Neural cell (in vitro differentiated cells): Measurements from ENCODE around the gene CENPX.

Experiments
- CTCF ChIP-seq: fragments of 450-650 bp; IDR thresholded peaks from 2 replicates; pipeline ENCODE4 v1.5.1; 2014; ENCODE audit warnings: antibody characterized with exemption, mild to moderate bottlenecking, moderate library complexity; ENCODE audit not compliant: poor library complexity, severe bottlenecking
- EP300 ChIP-seq: fragments of 450-650 bp; conservative IDR thresholded peaks from 2 replicates; pipeline ENCODE4 v1.6.1; 2014; ENCODE audit warnings: antibody characterized with exemption, mild to moderate bottlenecking, moderate library complexity; ENCODE audit not compliant: poor library complexity, severe bottlenecking
- EZH2 ChIP-seq: fragments of 200-600, 300-800 bp; shearing (Covaris generic), sonication (generic); IDR thresholded peaks from 2 replicates; pipeline ENCODE4 v1.6.1; 2014; ENCODE audit warnings: antibody characterized with exemption, low read length, borderline replicate concordance, mild to moderate bottlenecking; ENCODE audit not compliant: insufficient read depth, poor library complexity, severe bottlenecking
- MXI1 ChIP-seq: fragments of 450-650 bp; conservative IDR thresholded peaks from 2 replicates; pipeline ENCODE4 v1.6.1; 2014; ENCODE audit warnings: antibody characterized with exemption, mild to moderate bottlenecking; ENCODE audit not compliant: poor library complexity, severe bottlenecking
- POLR2AphosphoS5 ChIP-seq: IDR thresholded peaks from 2 replicates; pipeline ENCODE4 v1.6.1; 2012
- RAD21 ChIP-seq: fragments of 450-650 bp; conservative IDR thresholded peaks from 2 replicates; pipeline ENCODE4 v1.6.1; 2014; ENCODE audit warnings: antibody characterized with exemption, mild to moderate bottlenecking, moderate library complexity
- REST ChIP-seq: IDR thresholded peaks from 2 replicates; pipeline ENCODE4 v1.6.1; 2012; ENCODE audit warnings: borderline replicate concordance
- TAF1 ChIP-seq: IDR thresholded peaks from 2 replicates; pipeline ENCODE4 v1.6.1; 2012; ENCODE audit warnings: low read depth

- TF ChIP-seq CTCF = no peak
- TF ChIP-seq EP300 = no peak
- no peak for TF ChIP-seq POLR2AphosphoS5
- no peak for TF ChIP-seq TAF1
- TF ChIP-seq EZH2 = no peak
- TF ChIP-seq REST = no peak
- no peak for TF ChIP-seq RAD21
- TF ChIP-seq MXI1 = no peak
Measured at GRCh38 chr17:82050152-82050760, 27.6 kb upstream of the CENPX start.
